GM23338 (cell line): ENCODE measurements around the gene CCR8. TPM values are rescaled to one million over a fixed set of nuclear protein-coding genes. Genes with fewer than 3 reads are reported as not detected.

ENCODE experiments used
- ATAC-seq: fragments of 200-7000 bp; cut with Tn5 transposase; 3 replicates; pipeline ENCODE4 v1.9.1; 2020
- DNase-seq: peaks from one replicate; pipeline ENCODE4 v3.0.0-alpha.2; 2015; ENCODE audit warnings: low spot score
- H2AFZ ChIP-seq: fragments of 200-600 bp; sonication (generic); 2 replicates; pipeline ENCODE4 v1.8.0; 2016; ENCODE audit warnings: antibody characterized with exemption, mild to moderate bottlenecking, moderate library complexity
- H3F3A ChIP-seq: fragments of 200-600 bp; sonication (generic); replicated peaks from 2 replicates; pipeline ENCODE4 v1.8.0; 2017; ENCODE audit warnings: antibody characterized with exemption, mixed run types, low read depth
- H3K27ac ChIP-seq: fragments of 200-600 bp; sonication (generic); 2 replicates; pipeline ENCODE4 v1.6.1; 2016; ENCODE audit warnings: low read depth
- H3K27me3 ChIP-seq: fragments of 200-600 bp; sonication (generic); 2 replicates; pipeline ENCODE4 v1.8.0; 2016; ENCODE audit warnings: mild to moderate bottlenecking, mixed run types, moderate library complexity; ENCODE audit not compliant: insufficient read depth
- H3K36me3 ChIP-seq: fragments of 200-600 bp; sonication (generic); 2 replicates; pipeline ENCODE4 v1.8.0; 2016; ENCODE audit warnings: mild to moderate bottlenecking; ENCODE audit not compliant: insufficient read depth
- H3K4me1 ChIP-seq: fragments of 200-600 bp; sonication (generic); 2 replicates; pipeline ENCODE4 v1.8.0; 2016; ENCODE audit warnings: mild to moderate bottlenecking, moderate library complexity; ENCODE audit not compliant: insufficient read depth
- H3K4me2 ChIP-seq: fragments of 200-600 bp; sonication (generic); 2 replicates; pipeline ENCODE4 v1.7.1; 2017; ENCODE audit warnings: mixed run types
- H3K4me3 ChIP-seq: fragments of 200-600 bp; sonication (generic); 2 replicates; pipeline ENCODE4 v1.6.1; 2016; ENCODE audit warnings: mixed run types
- H3K79me2 ChIP-seq: fragments of 200-600 bp; sonication (generic); replicated peaks from 2 replicates; pipeline ENCODE4 v1.8.0; 2017; ENCODE audit warnings: mild to moderate bottlenecking; ENCODE audit not compliant: insufficient read depth
- H3K9me2 ChIP-seq: fragments of 200-600 bp; sonication (generic); 2 replicates; pipeline ENCODE4 v1.8.0; 2017; ENCODE audit not compliant: insufficient read depth
- H4K20me1 ChIP-seq: fragments of 200-600 bp; sonication (generic); replicated peaks from 2 replicates; pipeline ENCODE4 v1.8.0; 2017; ENCODE audit warnings: mild to moderate bottlenecking; ENCODE audit not compliant: insufficient read depth
- H3K27ac Mint-ChIP-seq: 2 replicates; pipeline ENCODE4 v1.8.0; 2020; ENCODE audit warnings: inconsistent platforms, mild to moderate bottlenecking, moderate library complexity, mixed read lengths
- H3K27me3 Mint-ChIP-seq: 3 replicates; pipeline ENCODE4 v1.8.0; 2022; ENCODE audit warnings: low read depth, mild to moderate bottlenecking, moderate library complexity, mixed read lengths, inconsistent platforms; ENCODE audit not compliant: insufficient read depth, poor library complexity
- H3K36me3 Mint-ChIP-seq: 3 replicates; pipeline ENCODE4 v1.8.0; 2021; ENCODE audit warnings: low read depth, mild to moderate bottlenecking, inconsistent platforms, moderate library complexity, mixed read lengths
- H3K4me1 Mint-ChIP-seq: 3 replicates; pipeline ENCODE4 v1.8.0; 2020; ENCODE audit warnings: mild to moderate bottlenecking, inconsistent platforms, mixed read lengths
- H3K4me3 Mint-ChIP-seq: 3 replicates; pipeline ENCODE4 v1.8.0; 2021; ENCODE audit warnings: moderate library complexity, mild to moderate bottlenecking, inconsistent platforms, mixed read lengths
- H3K9me3 Mint-ChIP-seq: 3 replicates; pipeline ENCODE4 v1.8.0; 2020; ENCODE audit warnings: moderate library complexity, mild to moderate bottlenecking, inconsistent platforms, mixed read lengths
- CREB1 ChIP-seq: fragments of 250-450 bp; sonication (Bioruptor Pico); IDR thresholded peaks from 2 replicates; pipeline ENCODE4 v1.5.0; 2020; ENCODE audit warnings: low read depth, mild to moderate bottlenecking, moderate library complexity
- EZH2 ChIP-seq: fragments of 200-600 bp; sonication (generic); IDR thresholded peaks from one replicate; pipeline ENCODE4 v1.8.0; 2017; ENCODE audit warnings: antibody characterized with exemption, mild to moderate bottlenecking, low read depth; ENCODE audit not compliant: unreplicated experiment
- EZH2phosphoT487 ChIP-seq: fragments of 200-600 bp; sonication (generic); IDR thresholded peaks from one replicate; pipeline ENCODE4 v1.8.1; 2018; ENCODE audit warnings: antibody characterized with exemption; ENCODE audit not compliant: unreplicated experiment
- JUNB ChIP-seq: IDR thresholded peaks from one replicate; pipeline ENCODE4 v1.6.1; 2016; ENCODE audit warnings: antibody characterized with exemption; ENCODE audit not compliant: unreplicated experiment
- NANOG ChIP-seq: IDR thresholded peaks from 2 replicates; pipeline ENCODE4 v1.6.1; 2016; ENCODE audit warnings: antibody characterized with exemption, borderline replicate concordance
- POLR2AphosphoS5 ChIP-seq: IDR thresholded peaks from 2 replicates; pipeline ENCODE4 v1.6.1; 2016; ENCODE audit warnings: antibody characterized with exemption, low read depth
- STAT1 ChIP-seq: IDR thresholded peaks from one replicate; pipeline ENCODE4 v1.6.1; 2016; ENCODE audit warnings: antibody characterized with exemption; ENCODE audit not compliant: unreplicated experiment
- ZNF114 ChIP-seq: fragments of 250-450 bp; sonication (Bioruptor Pico); IDR thresholded peaks from 2 replicates; pipeline ENCODE4 v1.5.0; 2020; ENCODE audit warnings: mild to moderate bottlenecking, moderate library complexity
- ZNF331 ChIP-seq: fragments of 250-450 bp; sonication (Bioruptor Pico); IDR thresholded peaks from 2 replicates; pipeline ENCODE4 v1.5.0; 2020; ENCODE audit warnings: low read depth, mild to moderate bottlenecking, moderate library complexity
- long read RNA-seq: library from polyadenylated mRNA; unstranded; transcript quantifications from one replicate; pipeline ENCODE4 v2.0.0, GENCODE V29; 2020; ENCODE audit not compliant: unreplicated experiment
- polyA plus RNA-seq: library from polyadenylated mRNA; unstranded; fragments of >200 nt; fragmentation: Nextera tagmentation; extraction: Ambion mirVana; gene quantifications from 2 replicates; pipeline ENCODE4 v1.2.1, GENCODE V29; 2016
- total RNA-seq: library from RNA; depleted of rRNA; stranded (reverse); fragments of >200 nt; shearing (Covaris generic); gene quantifications from 2 replicates; pipeline ENCODE4 v1.2.3, GENCODE V29; 2014; rRNA removed
- TF ChIP-seq, protein P1 (sequence below): IDR thresholded peaks from one replicate; pipeline ENCODE4 v1.6.1; 2018; ENCODE audit warnings: antibody characterized with exemption; ENCODE audit not compliant: unreplicated experiment
- TF ChIP-seq, protein P2 (sequence below): IDR thresholded peaks from 2 replicates; pipeline ENCODE4 v1.6.1; 2016; ENCODE audit warnings: antibody characterized with exemption
- TF ChIP-seq, protein P3 (sequence below), 2 experiments: fragments of 200-600 bp in 1 of 2; sonication (generic) in 1 of 2; conservative IDR thresholded peaks; 2 replicates each; pipeline versions ENCODE4 v1.5.1 to v1.6.1; 2016 to 2017; ENCODE audit warnings: antibody characterized with exemption in 2 of 2, low read depth in 2 of 2, mild to moderate bottlenecking in 2 of 2, moderate library complexity in 1 of 2
- TF ChIP-seq, protein P4 (sequence below): fragments of 250-450 bp; sonication (Bioruptor Pico); IDR thresholded peaks from 2 replicates; pipeline ENCODE4 v1.5.0; 2020; ENCODE audit warnings: mild to moderate bottlenecking, moderate library complexity

Gene CCR8, protein sequence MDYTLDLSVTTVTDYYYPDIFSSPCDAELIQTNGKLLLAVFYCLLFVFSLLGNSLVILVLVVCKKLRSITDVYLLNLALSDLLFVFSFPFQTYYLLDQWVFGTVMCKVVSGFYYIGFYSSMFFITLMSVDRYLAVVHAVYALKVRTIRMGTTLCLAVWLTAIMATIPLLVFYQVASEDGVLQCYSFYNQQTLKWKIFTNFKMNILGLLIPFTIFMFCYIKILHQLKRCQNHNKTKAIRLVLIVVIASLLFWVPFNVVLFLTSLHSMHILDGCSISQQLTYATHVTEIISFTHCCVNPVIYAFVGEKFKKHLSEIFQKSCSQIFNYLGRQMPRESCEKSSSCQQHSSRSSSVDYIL
- total RNA-seq (not detected in 2 replicates), polyA plus RNA-seq (0.23 and 0.55 TPM in 2 replicates)
- long read RNA-seq = 0 reads

DNA sequence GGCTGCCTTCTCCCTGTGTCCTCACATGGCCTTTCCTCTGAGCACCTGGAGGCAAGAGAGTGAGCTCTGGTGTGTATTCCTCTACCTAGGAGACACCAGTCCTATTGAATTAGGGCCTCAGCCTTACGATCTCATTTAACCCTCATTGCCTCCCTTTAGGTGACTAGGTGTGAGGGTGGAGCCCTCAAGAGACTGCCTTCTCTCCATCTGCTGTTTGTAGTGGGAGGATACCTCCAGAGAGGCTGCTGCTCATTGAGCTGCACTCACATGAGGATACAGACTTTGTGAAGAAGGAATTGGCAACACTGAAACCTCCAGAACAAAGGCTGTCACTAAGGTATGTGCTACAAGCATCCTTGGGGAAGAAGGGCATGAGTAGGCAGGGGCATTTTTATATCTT is at the start of gene CCR8:
CCR8 (plus strand) TSS at position 217 of the 400 bp plus-strand sequence. CDS start 2,623 bp downstream, outside the sequence.
- no peaks in the 10 kb centered on the region for H4K20me1 ChIP-seq
- no peak within 1 kb of the TSS for H3K4me3 Mint-ChIP-seq
- H3K9me2 ChIP-seq = peaks cover 19% of the 10 kb centered on the region
- no peaks in the 10 kb centered on the region for H3K36me3 Mint-ChIP-seq
- H3K9me3 Mint-ChIP-seq = peaks cover 9% of the 10 kb centered on the region; the same call in 1 of the 3 replicates
- TF ChIP-seq CREB1 (CRISPR knock-in tag) = no peak
- TF ChIP-seq ZNF114 (CRISPR knock-in tag) = no peak
- TF ChIP-seq, protein P1, sequence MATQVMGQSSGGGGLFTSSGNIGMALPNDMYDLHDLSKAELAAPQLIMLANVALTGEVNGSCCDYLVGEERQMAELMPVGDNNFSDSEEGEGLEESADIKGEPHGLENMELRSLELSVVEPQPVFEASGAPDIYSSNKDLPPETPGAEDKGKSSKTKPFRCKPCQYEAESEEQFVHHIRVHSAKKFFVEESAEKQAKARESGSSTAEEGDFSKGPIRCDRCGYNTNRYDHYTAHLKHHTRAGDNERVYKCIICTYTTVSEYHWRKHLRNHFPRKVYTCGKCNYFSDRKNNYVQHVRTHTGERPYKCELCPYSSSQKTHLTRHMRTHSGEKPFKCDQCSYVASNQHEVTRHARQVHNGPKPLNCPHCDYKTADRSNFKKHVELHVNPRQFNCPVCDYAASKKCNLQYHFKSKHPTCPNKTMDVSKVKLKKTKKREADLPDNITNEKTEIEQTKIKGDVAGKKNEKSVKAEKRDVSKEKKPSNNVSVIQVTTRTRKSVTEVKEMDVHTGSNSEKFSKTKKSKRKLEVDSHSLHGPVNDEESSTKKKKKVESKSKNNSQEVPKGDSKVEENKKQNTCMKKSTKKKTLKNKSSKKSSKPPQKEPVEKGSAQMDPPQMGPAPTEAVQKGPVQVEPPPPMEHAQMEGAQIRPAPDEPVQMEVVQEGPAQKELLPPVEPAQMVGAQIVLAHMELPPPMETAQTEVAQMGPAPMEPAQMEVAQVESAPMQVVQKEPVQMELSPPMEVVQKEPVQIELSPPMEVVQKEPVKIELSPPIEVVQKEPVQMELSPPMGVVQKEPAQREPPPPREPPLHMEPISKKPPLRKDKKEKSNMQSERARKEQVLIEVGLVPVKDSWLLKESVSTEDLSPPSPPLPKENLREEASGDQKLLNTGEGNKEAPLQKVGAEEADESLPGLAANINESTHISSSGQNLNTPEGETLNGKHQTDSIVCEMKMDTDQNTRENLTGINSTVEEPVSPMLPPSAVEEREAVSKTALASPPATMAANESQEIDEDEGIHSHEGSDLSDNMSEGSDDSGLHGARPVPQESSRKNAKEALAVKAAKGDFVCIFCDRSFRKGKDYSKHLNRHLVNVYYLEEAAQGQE = no peak
- TF ChIP-seq POLR2AphosphoS5 = no peak
- TF ChIP-seq, protein P2, sequence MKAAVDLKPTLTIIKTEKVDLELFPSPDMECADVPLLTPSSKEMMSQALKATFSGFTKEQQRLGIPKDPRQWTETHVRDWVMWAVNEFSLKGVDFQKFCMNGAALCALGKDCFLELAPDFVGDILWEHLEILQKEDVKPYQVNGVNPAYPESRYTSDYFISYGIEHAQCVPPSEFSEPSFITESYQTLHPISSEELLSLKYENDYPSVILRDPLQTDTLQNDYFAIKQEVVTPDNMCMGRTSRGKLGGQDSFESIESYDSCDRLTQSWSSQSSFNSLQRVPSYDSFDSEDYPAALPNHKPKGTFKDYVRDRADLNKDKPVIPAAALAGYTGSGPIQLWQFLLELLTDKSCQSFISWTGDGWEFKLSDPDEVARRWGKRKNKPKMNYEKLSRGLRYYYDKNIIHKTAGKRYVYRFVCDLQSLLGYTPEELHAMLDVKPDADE = no peak
- TF ChIP-seq EZH2phosphoT487 = no peak
- no peak for TF ChIP-seq EZH2
- TF ChIP-seq NANOG = no peak
- TF ChIP-seq JUNB = no peak
- TF ChIP-seq ZNF331 = no peak
- TF ChIP-seq, protein P3, sequence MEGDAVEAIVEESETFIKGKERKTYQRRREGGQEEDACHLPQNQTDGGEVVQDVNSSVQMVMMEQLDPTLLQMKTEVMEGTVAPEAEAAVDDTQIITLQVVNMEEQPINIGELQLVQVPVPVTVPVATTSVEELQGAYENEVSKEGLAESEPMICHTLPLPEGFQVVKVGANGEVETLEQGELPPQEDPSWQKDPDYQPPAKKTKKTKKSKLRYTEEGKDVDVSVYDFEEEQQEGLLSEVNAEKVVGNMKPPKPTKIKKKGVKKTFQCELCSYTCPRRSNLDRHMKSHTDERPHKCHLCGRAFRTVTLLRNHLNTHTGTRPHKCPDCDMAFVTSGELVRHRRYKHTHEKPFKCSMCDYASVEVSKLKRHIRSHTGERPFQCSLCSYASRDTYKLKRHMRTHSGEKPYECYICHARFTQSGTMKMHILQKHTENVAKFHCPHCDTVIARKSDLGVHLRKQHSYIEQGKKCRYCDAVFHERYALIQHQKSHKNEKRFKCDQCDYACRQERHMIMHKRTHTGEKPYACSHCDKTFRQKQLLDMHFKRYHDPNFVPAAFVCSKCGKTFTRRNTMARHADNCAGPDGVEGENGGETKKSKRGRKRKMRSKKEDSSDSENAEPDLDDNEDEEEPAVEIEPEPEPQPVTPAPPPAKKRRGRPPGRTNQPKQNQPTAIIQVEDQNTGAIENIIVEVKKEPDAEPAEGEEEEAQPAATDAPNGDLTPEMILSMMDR (conservative IDR thresholded peaks at IDR 0.05; ENCODE audit: low read depth in 2 of 2) = no peak
- TF ChIP-seq, protein P4, sequence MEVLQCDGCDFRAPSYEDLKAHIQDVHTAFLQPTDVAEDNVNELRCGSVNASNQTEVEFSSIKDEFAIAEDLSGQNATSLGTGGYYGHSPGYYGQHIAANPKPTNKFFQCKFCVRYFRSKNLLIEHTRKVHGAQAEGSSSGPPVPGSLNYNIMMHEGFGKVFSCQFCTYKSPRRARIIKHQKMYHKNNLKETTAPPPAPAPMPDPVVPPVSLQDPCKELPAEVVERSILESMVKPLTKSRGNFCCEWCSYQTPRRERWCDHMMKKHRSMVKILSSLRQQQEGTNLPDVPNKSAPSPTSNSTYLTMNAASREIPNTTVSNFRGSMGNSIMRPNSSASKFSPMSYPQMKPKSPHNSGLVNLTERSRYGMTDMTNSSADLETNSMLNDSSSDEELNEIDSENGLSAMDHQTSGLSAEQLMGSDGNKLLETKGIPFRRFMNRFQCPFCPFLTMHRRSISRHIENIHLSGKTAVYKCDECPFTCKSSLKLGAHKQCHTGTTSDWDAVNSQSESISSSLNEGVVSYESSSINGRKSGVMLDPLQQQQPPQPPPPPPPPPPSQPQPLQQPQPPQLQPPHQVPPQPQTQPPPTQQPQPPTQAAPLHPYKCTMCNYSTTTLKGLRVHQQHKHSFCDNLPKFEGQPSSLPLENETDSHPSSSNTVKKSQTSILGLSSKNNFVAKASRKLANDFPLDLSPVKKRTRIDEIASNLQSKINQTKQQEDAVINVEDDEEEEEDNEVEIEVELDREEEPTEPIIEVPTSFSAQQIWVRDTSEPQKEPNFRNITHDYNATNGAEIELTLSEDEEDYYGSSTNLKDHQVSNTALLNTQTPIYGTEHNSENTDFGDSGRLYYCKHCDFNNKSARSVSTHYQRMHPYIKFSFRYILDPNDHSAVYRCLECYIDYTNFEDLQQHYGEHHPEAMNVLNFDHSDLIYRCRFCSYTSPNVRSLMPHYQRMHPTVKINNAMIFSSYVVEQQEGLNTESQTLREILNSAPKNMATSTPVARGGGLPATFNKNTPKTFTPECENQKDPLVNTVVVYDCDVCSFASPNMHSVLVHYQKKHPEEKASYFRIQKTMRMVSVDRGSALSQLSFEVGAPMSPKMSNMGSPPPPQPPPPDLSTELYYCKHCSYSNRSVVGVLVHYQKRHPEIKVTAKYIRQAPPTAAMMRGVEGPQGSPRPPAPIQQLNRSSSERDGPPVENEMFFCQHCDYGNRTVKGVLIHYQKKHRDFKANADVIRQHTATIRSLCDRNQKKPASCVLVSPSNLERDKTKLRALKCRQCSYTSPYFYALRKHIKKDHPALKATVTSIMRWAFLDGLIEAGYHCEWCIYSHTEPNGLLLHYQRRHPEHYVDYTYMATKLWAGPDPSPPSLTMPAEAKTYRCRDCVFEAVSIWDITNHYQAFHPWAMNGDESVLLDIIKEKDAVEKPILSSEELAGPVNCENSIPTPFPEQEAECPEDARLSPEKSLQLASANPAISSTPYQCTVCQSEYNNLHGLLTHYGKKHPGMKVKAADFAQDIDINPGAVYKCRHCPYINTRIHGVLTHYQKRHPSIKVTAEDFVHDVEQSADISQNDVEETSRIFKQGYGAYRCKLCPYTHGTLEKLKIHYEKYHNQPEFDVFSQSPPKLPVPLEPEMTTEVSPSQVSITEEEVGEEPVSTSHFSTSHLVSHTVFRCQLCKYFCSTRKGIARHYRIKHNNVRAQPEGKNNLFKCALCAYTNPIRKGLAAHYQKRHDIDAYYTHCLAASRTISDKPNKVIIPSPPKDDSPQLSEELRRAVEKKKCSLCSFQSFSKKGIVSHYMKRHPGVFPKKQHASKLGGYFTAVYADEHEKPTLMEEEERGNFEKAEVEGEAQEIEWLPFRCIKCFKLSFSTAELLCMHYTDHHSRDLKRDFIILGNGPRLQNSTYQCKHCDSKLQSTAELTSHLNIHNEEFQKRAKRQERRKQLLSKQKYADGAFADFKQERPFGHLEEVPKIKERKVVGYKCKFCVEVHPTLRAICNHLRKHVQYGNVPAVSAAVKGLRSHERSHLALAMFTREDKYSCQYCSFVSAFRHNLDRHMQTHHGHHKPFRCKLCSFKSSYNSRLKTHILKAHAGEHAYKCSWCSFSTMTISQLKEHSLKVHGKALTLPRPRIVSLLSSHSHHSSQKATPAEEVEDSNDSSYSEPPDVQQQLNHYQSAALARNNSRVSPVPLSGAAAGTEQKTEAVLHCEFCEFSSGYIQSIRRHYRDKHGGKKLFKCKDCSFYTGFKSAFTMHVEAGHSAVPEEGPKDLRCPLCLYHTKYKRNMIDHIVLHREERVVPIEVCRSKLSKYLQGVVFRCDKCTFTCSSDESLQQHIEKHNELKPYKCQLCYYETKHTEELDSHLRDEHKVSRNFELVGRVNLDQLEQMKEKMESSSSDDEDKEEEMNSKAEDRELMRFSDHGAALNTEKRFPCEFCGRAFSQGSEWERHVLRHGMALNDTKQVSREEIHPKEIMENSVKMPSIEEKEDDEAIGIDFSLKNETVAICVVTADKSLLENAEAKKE (CRISPR knock-in tag) = no peak
- TF ChIP-seq STAT1 = no peak
- H3K4me2 ChIP-seq = no peak within 1 kb of the TSS
- ATAC-seq = peak; percentile 44
- no peak within 1 kb of the TSS for H3K27ac ChIP-seq
- no peak within 1 kb of the TSS for H3K4me3 ChIP-seq
- H3F3A ChIP-seq = no peaks in the 10 kb centered on the region
- peaks cover 14% of the 10 kb centered on the region; the same call in 2 of the 3 replicates for H3K4me1 Mint-ChIP-seq
- no peak for DNase-seq
- H2AFZ ChIP-seq = peak within 1 kb of the TSS; percentile 91
- peaks cover 3% of the 10 kb centered on the region for H3K4me1 ChIP-seq
- no peaks in the 10 kb centered on the region for H3K79me2 ChIP-seq
- no peaks in the 10 kb centered on the region for H3K27me3 ChIP-seq
- no peaks in the 10 kb centered on the region for H3K27me3 Mint-ChIP-seq
- H3K27ac Mint-ChIP-seq = no peak within 1 kb of the TSS
- no peaks in the 10 kb centered on the region for H3K36me3 ChIP-seq
